GM04503 (cell line): ENCODE results near the gene BBS4.
"Not testable (repeated sequence)": the region's sequence is repeated elsewhere in the genome, so short reads cannot be mapped to it uniquely, and the experiment has no call there.

Experiments used
- DNase-seq: peaks from one replicate; pipeline ENCODE4 v3.0.0-alpha.2; 2012; ENCODE audit warnings: low read depth

BBS4 gene

GRCh38 chr15:72698938-72699337 is 12.9 kb downstream of the BBS4 start:
- no peak for DNase-seq

- DNase-seq: no peak
These were observed 14.1 kb downstream of the BBS4 start for GRCh38 chr15:72700076-72700475.

- DNase-seq: no peak
These were observed 20.3 kb downstream of the BBS4 start for GRCh38 chr15:72706266-72706665.

- not testable (repeated sequence) for DNase-seq
These were observed 22.7 kb downstream of the BBS4 start for GRCh38 chr15:72708551-72709303.

- DNase-seq: no peak
These were observed 36.2 kb downstream of the BBS4 start for GRCh38 chr15:72722071-72722696.

- DNase-seq: no peak
These were observed 38.0 kb downstream of the BBS4 start for GRCh38 chr15:72724028-72724427.

GRCh38 chr15:72725446-72725845 is 39.4 kb downstream of the BBS4 start:
- DNase-seq: no peak

- DNase-seq: not testable (repeated sequence)
These were observed 39.8 kb downstream of the BBS4 start for GRCh38 chr15:72725851-72726250.

- DNase-seq: no peak
These were observed 41.1 kb downstream of the BBS4 start for GRCh38 chr15:72727154-72727553.

- not testable (repeated sequence) for DNase-seq
These were observed 42.2 kb downstream of the BBS4 start for GRCh38 chr15:72728249-72728648.

GRCh38 chr15:72728821-72729220 is 42.8 kb downstream of the BBS4 start:
- DNase-seq: no peak

- no peak for DNase-seq
These were observed 46.1 kb downstream of the BBS4 start for GRCh38 chr15:72732086-72732485.

- DNase-seq: no peak
These were observed 46.5 kb downstream of the BBS4 start for GRCh38 chr15:72732516-72732915.

GRCh38 chr15:72733941-72734738 is 48.1 kb downstream of the BBS4 start:
- no peak for DNase-seq

- DNase-seq: no peak
These were observed 49.1 kb downstream of the BBS4 start for GRCh38 chr15:72735111-72735510.

GRCh38 chr15:72737061-72737460 is 51.1 kb downstream of the BBS4 start:
- no peak for DNase-seq

- no peak for DNase-seq
These were observed 51.7 kb downstream of the BBS4 start for GRCh38 chr15:72737723-72738122.

GRCh38 chr15:72740219-72740618 is 54.2 kb downstream of the BBS4 start:
- no peak for DNase-seq

- DNase-seq: no peak
These were observed 63.7 kb downstream of the BBS4 start for GRCh38 chr15:72749700-72750099.

- no peak for DNase-seq
These were observed 65.9 kb downstream of the BBS4 start for GRCh38 chr15:72751751-72752455.

GRCh38 chr15:72754096-72754495 is 68.1 kb downstream of the BBS4 start:
- DNase-seq: no peak

- peak; percentile 86 for DNase-seq
These were observed 72.2 kb downstream of the BBS4 start for GRCh38 chr15:72758182-72758581.
